ENCODE data around the gene FHIT.

- TF ChIP-seq CTCF (conservative IDR thresholded peaks at IDR 0.05): no peak
- TF ChIP-seq EZH2 (IDR thresholded peaks at IDR 0.05; ENCODE audit: low read depth): no peak
These were observed 1114.7 kb downstream of the FHIT start for GRCh38 chr3:60136601-60137000.

Data from PC-9 (cell line).